Peyer's patch (tissue), 4 donors: ENCODE measurements around the gene SYS1.

Source experiments
- CTCF ChIP-seq, 6 experiments: fragments of 450-650 bp in 4 of 6; fragments of 200-600 bp in 2 of 6; sonication (generic) in 1 of 6; IDR thresholded peaks; one replicate each; pipeline ENCODE4 v1.5.1; 2017 to 2019; ENCODE audit warnings: antibody characterized with exemption in 6 of 6, mild to moderate bottlenecking in 3 of 6, moderate library complexity in 1 of 6
- POLR2A ChIP-seq, 2 donors: fragments of 450-650 bp; IDR thresholded peaks; one replicate each; pipeline ENCODE4 v1.5.1; 2017; ENCODE audit warnings: antibody characterized with exemption in 2 of 2, mild to moderate bottlenecking in 2 of 2, moderate library complexity in 2 of 2

GRCh38 chr20:45328451-45328850, 34.5 kb upstream of the SYS1 start:
- TF ChIP-seq CTCF (IDR thresholded peaks at IDR 0.05) (no peak), POLR2A (IDR thresholded peaks at IDR 0.05) (no peak)
